HL-60 (cell line): ENCODE results near the gene PACRG.

Source experiments
- DNase-seq, 2 experiments: peaks; one replicate each; pipeline ENCODE4 v3.0.0-alpha.2; 2010 to 2020; ENCODE audit warnings: low read depth in 1 of 2, low spot score in 1 of 2
- H3K27ac ChIP-seq: fragments of 250-450 bp; sonication (Bioruptor Pico); replicated peaks from 2 replicates; pipeline ENCODE4 v1.5.1; 2020; ENCODE audit warnings: mild to moderate bottlenecking, moderate library complexity
- H3K27me3 ChIP-seq: fragments of 250-450 bp; sonication (Bioruptor Pico); 2 replicates; pipeline ENCODE4 v1.5.1; 2021; ENCODE audit warnings: mild to moderate bottlenecking, moderate library complexity; ENCODE audit not compliant: insufficient read depth, poor library complexity, severe bottlenecking
- H3K4me3 ChIP-seq: replicated peaks from 2 replicates; pipeline ENCODE4 v1.5.1; 2011; ENCODE audit warnings: mild to moderate bottlenecking, control low read depth, low read length; ENCODE audit not compliant: insufficient read depth
- CTCF ChIP-seq: IDR thresholded peaks from one replicate; pipeline ENCODE4 v1.5.1; 2011; ENCODE audit warnings: low read length, control low read depth, inconsistent platforms; ENCODE audit not compliant: insufficient read depth
- GABPA ChIP-seq: IDR thresholded peaks from 2 replicates; pipeline ENCODE4 v1.6.1; 2012; ENCODE audit warnings: low read depth
- POLR2AphosphoS5 ChIP-seq: IDR thresholded peaks from 2 replicates; pipeline ENCODE4 v1.6.1; 2012; ENCODE audit warnings: low read depth
- SPI1 ChIP-seq: IDR thresholded peaks from 2 replicates; pipeline ENCODE4 v1.6.1; 2012; ENCODE audit warnings: low read depth, mild to moderate bottlenecking, borderline replicate concordance
- TF ChIP-seq, protein P1 (sequence below): IDR thresholded peaks from 2 replicates; pipeline ENCODE4 v1.6.1; 2012; ENCODE audit warnings: low read depth; ENCODE audit not compliant: insufficient replicate concordance

PACRG gene

DNA sequence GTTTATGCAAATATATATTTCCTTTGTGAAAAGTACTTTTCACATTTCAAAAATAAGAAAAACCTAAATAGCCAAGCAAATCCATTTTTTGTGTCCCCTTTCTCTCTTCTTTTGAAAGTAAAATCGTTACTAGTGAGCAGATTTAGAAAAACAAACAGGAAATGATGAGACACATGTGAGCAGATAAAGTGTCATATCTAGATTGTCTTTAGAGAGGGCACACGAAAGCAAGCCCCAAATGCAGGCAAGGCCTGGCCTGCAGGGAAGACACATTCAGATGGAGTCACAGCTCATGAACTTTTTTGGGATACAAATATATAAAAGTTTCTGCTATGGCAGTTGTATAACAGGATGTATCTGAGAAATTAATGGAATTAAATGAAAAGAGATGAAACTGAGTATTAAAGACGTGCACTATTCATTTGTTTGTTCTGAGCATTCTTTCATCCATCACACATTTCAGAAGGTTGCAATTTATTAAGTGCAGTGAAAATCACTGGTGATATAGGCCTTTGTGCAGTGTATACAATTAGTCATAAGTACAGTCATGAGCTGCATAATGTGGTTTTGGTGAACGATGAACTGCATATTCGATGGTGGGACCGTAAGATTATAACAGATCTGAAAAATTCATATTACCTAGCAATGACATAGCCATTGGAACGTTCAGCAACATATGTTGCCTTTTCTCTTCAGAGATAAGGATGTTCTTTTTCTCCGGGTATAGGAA is 101.4 kb downstream of the PACRG start:
- H3K27ac ChIP-seq: no peak overlapping the region
- TF ChIP-seq, protein P1, sequence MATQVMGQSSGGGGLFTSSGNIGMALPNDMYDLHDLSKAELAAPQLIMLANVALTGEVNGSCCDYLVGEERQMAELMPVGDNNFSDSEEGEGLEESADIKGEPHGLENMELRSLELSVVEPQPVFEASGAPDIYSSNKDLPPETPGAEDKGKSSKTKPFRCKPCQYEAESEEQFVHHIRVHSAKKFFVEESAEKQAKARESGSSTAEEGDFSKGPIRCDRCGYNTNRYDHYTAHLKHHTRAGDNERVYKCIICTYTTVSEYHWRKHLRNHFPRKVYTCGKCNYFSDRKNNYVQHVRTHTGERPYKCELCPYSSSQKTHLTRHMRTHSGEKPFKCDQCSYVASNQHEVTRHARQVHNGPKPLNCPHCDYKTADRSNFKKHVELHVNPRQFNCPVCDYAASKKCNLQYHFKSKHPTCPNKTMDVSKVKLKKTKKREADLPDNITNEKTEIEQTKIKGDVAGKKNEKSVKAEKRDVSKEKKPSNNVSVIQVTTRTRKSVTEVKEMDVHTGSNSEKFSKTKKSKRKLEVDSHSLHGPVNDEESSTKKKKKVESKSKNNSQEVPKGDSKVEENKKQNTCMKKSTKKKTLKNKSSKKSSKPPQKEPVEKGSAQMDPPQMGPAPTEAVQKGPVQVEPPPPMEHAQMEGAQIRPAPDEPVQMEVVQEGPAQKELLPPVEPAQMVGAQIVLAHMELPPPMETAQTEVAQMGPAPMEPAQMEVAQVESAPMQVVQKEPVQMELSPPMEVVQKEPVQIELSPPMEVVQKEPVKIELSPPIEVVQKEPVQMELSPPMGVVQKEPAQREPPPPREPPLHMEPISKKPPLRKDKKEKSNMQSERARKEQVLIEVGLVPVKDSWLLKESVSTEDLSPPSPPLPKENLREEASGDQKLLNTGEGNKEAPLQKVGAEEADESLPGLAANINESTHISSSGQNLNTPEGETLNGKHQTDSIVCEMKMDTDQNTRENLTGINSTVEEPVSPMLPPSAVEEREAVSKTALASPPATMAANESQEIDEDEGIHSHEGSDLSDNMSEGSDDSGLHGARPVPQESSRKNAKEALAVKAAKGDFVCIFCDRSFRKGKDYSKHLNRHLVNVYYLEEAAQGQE: no peak
- TF ChIP-seq CTCF (no peak), POLR2AphosphoS5 (no peak), SPI1 (no peak), GABPA (no peak)
- no peaks in the 10 kb centered on the region for H3K27me3 ChIP-seq

GRCh38 chr6:162833776-162834175 is 106.0 kb downstream of the PACRG start:
- TF ChIP-seq, protein P1: no peak
- TF ChIP-seq GABPA (no peak), SPI1 (no peak), POLR2AphosphoS5 (peak; percentile 55; the same call in 1 of the 2 replicates), CTCF (no peak)
- H3K4me3 ChIP-seq: no peak overlapping the region
- H3K27ac ChIP-seq: peak overlapping the region; percentile 81
- peak; percentile 84 to 97 for DNase-seq
- H3K27me3 ChIP-seq: no peaks in the 10 kb centered on the region

More for the DNA sequence above, 101.4 kb downstream of the PACRG start:
- no peak for DNase-seq
- H3K4me3 ChIP-seq: no peak overlapping the region

DNA sequence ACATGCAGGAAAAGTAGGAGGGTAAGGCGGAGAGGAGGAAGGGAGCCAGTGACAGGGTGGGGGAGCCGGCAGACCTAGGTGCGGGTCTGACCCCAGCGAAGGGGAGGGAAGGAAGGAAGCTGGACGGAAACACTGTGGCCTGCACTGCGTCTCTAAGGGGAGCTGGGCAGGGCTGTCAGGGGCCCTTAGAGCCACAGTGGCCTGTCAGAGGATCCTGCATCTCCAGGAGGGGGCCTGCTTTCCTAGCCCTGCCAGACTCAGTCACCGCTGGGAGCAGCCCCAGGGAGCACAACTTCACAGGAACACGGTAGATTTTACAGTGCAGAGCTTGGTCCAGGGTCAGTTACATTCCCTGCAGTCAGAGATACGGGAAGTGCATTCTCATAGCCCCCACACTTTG is 118.2 kb downstream of the PACRG start:
- no peak overlapping the region for H3K4me3 ChIP-seq
- H3K27ac ChIP-seq: no peak overlapping the region
- no peak for DNase-seq
- no peaks in the 10 kb centered on the region for H3K27me3 ChIP-seq
- TF ChIP-seq, protein P1: no peak
- no peak for TF ChIP-seq SPI1
- TF ChIP-seq GABPA: no peak
- TF ChIP-seq CTCF: no peak
- no peak for TF ChIP-seq POLR2AphosphoS5
